ENCODE data around the gene PARP9.

GRCh38 chr3:122502139-122502538 lies 62.0 kb downstream of the PARP9 start:
- TF ChIP-seq CTCF (conservative IDR thresholded peaks at IDR 0.05; ENCODE audit: low read depth, low read length) (no peak), EZH2 (IDR thresholded peaks at IDR 0.05; ENCODE audit: low read length, unreplicated experiment) (no peak), EZH2phosphoT487 (IDR thresholded peaks at IDR 0.05; ENCODE audit: borderline replicate concordance, low read length) (no peak)

Measured in PC-3 (cell line).